T47D (cell line): ENCODE measurements around the gene PPP1R3A.

ENCODE experiments used
- DNase-seq, 2 experiments: peaks; one replicate each; pipeline versions ENCODE4 v3.0.0 to v3.0.0-alpha.2; 2011 to 2012; ENCODE audit warnings: low read depth in 1 of 2, low spot score in 1 of 2
- JUND ChIP-seq: IDR thresholded peaks from 2 replicates; pipeline ENCODE4 v1.6.1; 2012; ENCODE audit warnings: low read depth
- in situ Hi-C: cut with HindIII; loops from 2 replicates; pipeline ENCODE4 v1.10.0; 2016; ENCODE audit warnings: low sequenced_read_pairs, low pct_unique_long_range_greater_than_20kb

The PPP1R3A gene

DNA sequence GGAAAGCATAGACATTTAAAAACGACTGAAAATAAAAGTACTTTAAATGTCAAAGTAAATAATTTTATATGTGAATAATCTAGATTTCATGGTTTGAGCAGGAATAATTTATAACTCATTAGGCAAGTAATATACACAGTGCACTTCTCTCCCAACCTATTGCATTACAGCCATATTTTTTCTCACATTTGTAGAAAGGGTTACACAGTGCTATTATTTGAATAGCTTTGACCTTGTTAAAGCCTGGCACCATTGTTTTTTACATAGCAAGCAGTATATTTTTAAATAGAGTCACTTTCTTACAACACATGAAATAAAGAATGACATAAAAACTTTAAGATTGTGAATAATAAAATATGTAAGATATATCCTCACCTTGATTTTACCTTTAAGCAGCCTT lies 969 bp downstream of the PPP1R3A start:
- no peak for TF ChIP-seq JUND
- in situ Hi-C loops, result no loop called here
- no peak for DNase-seq

DNA sequence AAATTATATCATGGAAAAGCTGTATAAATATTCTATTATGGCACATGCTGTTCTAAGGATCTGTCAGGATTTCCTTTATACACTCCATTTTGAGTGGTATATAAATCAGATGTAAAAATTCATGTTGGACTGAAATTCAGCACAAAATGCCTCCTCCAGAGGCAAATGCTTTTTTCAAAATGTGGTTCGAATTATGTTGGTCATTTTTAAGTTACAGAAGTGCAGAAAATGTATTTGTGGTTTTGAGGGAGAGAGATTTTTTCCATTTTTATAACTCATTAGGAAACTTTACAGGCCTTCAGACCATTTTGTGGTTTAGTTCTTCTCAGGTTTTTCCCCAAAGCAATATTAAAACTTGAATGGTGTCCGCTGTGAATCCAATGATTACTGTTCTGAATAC lies 2.9 kb downstream of the PPP1R3A start:
- in situ Hi-C loops, result no loop called here
- no peak for DNase-seq
- TF ChIP-seq JUND, result no peak

DNA sequence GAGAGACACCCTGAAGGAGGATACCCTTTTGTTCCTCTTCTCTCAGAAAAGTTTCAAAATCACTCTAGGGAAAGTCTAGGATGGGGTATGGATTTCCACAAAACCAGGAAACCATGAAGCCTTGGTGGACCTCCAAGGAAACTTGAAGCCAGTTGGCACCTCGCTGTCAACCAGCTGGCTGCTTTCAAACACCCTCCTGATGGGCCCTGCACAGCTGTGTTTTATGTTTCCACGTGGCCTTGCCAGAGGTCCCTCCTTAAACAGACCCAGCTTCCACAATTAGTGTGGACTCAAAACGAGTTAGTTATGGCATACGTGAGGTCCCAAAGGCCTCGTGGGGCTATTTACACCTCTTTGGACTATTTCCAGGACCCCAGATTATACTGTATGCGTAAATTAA lies 5.9 kb downstream of the PPP1R3A start:
- in situ Hi-C loops, result no loop called here
- no peak for TF ChIP-seq JUND
- no peak for DNase-seq

DNA sequence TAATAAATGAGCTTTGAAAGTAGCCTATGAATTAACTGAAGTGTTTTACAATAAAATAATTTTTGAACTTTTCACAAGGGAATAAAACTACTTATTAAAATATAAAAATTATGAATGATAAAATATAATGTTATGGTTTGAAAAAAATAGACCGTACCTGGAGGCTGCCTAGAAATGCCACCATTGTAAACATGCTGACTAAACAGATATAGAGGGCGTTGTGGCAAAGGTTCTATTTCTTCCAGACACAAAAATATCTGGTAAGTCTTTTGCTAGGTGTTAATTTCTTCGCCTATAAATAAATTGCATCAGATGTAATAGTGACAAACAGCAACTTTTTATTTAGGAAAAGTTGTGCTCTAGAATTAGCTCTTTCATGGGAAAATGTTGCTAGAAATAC lies 11.2 kb downstream of the PPP1R3A start:
- DNase-seq, result no peak
- TF ChIP-seq JUND, result no peak
- in situ Hi-C loops, result no loop called here

DNA sequence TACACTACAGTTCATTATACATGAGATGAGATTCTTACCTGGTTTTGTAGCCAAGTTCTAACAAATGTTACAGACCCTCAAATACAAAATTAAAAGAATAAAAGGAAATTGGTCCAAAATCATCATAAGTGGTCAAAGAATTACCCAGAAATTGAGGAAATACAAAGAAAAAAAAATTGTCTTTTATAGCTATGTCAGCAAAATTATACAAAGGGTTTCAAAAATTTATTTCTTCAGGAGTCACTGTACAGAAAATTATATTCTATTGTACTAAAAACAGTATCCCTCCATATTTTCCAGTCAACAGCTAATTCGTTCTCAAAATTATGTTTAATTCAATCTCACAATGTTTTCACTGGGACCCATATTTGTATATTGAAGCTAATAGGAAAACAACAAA lies 14.3 kb downstream of the PPP1R3A start:
- DNase-seq, result no peak
- in situ Hi-C loops, result no loop called here
- no peak for TF ChIP-seq JUND

DNA sequence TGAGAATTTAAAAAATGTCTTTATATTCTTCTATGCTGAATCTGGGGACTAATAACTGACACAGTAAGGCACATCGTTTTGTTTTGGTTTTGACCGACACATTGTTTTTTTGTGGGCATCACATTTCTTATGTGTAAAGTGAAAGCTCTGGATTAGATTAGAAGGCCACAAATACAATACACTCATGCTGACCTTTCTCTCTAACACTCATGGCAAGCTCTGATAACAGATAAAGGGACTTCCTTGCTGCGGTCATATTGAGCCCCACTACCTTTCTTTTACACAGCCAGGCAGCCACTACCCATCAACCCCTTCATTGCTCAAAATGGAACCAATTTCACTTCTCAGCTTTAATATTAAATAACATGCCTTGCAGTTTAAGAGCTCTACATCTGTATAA lies 26.0 kb downstream of the PPP1R3A start:
- in situ Hi-C loops, result no loop called here
- TF ChIP-seq JUND, result no peak
- DNase-seq, result no peak

DNA sequence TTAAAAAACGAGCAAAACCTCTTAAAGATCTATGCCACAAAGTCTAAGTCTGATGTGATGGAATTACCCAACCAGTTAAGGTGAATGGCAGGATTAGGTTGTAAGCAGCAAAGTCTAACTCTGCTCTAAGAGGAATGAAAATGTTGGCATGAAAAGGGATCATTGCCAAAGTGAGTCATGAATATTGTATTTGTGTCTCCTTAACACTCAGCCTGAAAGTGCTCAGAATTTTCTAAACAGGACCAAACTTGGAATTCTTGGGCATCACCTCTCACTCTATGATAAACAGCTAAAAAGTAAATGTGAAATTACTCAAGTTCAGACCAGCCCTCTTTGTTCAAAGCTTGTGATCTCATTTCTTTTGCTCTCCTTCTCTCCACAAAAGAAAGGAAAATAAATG lies 27.0 kb downstream of the PPP1R3A start:
- in situ Hi-C loops, result no loop called here
- DNase-seq, result no peak
- TF ChIP-seq JUND, result no peak

DNA sequence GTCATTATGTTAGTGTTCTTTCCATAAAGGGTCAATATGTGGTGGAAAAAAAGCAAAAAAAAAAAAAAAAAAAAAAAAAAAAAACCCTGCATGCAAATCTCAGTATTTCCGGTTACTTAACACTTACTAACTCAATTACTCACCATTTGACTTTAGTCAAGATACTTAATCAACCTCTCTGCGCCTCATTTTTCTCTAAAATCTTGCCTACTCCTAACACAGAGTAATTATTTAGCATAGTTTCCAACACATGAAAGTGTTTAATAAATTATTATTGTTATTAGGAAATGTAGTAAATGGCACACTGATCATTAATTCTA lies 27.8 kb downstream of the PPP1R3A start:
- no peak for DNase-seq
- no peak for TF ChIP-seq JUND
- in situ Hi-C loops, result no loop called here

DNA sequence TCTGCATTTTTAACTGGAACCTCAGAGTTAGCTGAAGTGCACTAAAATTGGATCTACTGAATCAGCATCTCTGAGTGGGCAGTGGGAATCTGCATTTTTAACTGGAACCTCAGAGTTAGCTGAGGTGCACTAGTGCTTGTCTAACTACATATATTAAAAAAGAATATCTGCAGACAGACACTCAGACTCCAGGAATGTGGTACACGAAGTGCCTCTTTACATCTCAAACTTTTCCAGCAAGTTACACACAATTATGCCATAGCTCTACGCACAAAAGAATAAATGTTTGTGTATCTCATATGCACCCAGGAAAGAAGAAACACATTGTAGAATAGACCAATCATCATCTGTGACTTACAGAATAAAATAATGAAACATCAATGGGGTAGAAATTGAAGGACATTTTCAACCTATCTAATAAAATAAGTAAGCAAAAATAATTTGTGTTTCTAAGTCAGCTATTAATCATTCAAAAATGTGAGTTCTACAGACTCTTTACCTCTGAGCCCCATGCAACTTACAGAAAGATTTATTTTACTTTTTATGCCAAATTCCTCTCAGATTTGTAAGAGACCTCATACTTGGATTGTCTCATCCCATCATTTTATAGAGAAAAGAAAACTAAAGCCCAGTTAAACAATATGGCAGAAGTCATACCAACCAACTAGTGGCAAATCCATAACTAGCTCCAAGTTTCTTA lies 28.3 kb downstream of the PPP1R3A start:
- no peak for DNase-seq
- TF ChIP-seq JUND, result no peak
- in situ Hi-C loops, result no loop called here

DNA sequence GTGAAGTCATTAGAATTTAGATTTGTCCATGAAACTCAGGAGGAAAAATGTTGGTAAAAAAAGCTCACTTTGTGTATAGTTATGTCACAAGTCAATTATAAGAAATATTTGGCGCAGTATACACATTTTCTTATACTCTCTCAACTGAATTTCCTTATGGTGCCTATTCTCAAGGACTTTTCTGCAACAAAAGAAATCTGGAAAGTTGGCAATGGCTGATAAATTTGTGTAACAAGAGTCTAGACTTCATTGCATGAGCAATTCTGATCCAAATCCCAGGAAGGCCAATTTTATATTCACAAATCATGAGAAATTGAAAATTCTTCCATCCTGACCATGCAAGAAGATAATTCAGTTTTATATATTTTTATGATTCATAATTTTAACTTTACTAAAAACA lies 35.7 kb downstream of the PPP1R3A start:
- TF ChIP-seq JUND, result no peak
- in situ Hi-C loops, result no loop called here
- no peak for DNase-seq

DNA sequence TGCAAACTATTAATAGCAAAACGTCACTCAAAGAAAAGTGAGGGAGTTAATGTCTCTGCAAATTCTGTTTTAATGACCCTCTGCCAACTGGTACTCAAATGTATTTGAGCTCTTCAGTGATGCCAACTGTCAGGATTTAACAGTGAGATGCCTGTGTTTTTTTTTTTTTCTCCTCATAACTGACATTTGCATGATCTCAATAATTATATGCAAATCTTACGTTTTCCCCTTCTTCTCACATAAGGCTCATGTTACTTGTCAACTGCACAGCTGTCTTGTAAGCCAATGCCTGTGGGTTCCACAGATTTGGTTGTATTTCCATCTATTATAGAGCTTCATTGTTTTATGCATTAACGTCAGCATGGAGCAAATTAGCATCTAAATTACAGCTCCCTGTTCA lies 38.2 kb downstream of the PPP1R3A start:
- no peak for DNase-seq
- no peak for TF ChIP-seq JUND
- in situ Hi-C loops, result no loop called here

DNA sequence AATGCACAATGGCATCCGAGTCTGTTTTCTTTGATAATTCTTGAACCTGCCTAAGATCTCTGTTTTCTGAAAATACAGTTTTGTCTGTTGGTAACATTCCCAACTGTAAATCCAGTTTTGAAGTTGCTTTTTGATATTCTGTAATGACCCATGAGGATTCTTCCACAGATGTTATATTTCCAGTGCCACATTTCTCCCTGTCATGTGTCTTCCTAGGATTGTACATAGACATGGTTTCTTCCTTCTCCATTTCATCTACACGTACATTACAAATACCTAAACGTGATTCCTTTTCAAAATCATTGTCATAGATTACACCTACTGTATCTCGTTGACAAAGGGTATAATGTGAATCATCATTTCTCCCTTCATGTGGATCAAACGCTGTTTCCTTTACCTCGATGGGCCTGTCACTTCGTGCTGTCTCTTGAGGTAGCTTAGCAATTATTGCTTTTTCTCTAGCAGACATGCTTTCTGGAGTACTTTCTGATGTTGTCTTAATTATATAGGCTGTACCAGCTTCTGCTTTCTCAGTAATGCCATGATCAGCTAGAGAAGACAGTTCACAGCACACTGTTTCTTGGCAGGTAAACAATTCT lies 40.3 kb downstream of the PPP1R3A start:
- TF ChIP-seq JUND, result no peak
- in situ Hi-C loops, result no loop called here
- DNase-seq, result no peak

DNA sequence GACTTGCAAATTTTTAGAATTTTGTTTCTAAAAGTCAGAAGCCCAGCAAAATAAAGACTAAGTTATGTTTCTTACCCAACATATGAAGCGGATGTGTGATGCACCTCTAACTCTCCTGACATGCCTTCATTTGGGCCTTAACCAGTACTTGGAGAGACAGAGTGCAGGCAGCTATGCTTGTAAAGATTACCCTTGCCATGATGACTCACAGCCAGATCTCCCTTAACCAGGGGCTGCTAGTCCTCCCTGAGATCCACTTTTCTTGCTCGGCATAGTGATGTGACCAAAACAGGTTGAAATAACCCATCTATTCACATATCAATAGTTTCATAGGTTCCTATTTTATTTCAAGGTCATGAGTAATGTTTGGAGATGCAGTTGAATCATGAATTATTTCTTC lies 43.6 kb downstream of the PPP1R3A start:
- in situ Hi-C loops, result no loop called here
- no peak for TF ChIP-seq JUND
- DNase-seq, result no peak

DNA sequence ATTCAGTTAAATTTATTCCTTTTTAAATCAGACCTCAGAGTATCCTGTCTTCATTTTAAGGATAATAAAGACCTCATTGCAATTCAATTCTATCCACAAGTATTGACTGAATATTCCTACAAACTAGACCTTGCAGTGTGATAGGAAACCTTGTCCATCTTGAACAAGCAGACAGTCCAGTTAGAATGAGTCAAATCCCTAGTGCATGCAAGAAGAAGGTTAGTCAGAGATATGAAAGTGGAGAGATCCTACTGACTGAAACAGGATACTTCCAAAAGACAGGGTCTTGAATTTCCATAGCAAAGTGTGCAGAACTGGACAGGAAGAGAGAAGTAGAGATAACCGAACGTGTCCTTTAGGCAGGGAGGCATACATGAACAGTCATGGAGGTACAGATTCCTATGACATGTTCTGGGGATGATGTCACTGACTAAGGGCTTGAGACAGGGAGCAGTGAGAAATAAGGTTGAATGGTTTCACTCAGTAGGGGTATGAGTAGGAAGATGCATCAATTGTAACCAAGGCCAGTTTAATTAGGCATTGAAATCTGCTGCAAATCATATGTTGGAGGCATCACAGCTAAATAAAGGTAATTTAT lies 45.2 kb downstream of the PPP1R3A start:
- in situ Hi-C loops, result no loop called here
- DNase-seq, result no peak

More for the DNA sequence above, 45.2 kb downstream of the PPP1R3A start:
- no peak for TF ChIP-seq JUND
